Hepatocyte (in vitro differentiated cells): ENCODE results near the gene POLR2E.

ENCODE experiments used
- CTCF ChIP-seq: fragments of 200-600 bp; sonication (generic); IDR thresholded peaks from 2 replicates; pipeline ENCODE4 v1.5.1; 2016; ENCODE audit warnings: antibody characterized with exemption, mild to moderate bottlenecking; ENCODE audit not compliant: poor library complexity
- EZH2 ChIP-seq: fragments of 200-600 bp; sonication (generic); IDR thresholded peaks from 2 replicates; pipeline ENCODE4 v1.6.1; 2016; ENCODE audit warnings: antibody characterized with exemption, mild to moderate bottlenecking, borderline replicate concordance

GRCh38 chr19:1065606-1066109 is 29.5 kb downstream of the POLR2E start:
- no peak for TF ChIP-seq CTCF
- TF ChIP-seq EZH2, result no peak
